Measurements from ENCODE around the gene TANC1. TPM values are rescaled to one million over a fixed set of nuclear protein-coding genes. Genes with fewer than 3 reads are reported as not detected.

The TANC1 gene
- polyA plus RNA-seq, 2 of the 4 experiments (the other 2 are of a cell fraction): 9.2 to 21.2 TPM

- FAIRE-seq (no peak), ATAC-seq (no peak), DNase-seq (ENCODE audit: low read depth in 1 of 2, low spot score in 1 of 2) (no peak)
- Histone ChIP-seq H3K27ac (no peak overlapping the region), H3K4me1 (no peaks in the 10 kb centered on the region), H3K9me3 (no peaks in the 10 kb centered on the region), H3K4me2 (no peak overlapping the region), H3K4me3 (no peak overlapping the region)
- ChIA-PET CTCF (interaction anchor here (1.6 kb wide), 1 partner anchor 9 kb away, joined by 5 read pairs; no protein-coding TSS in a partner anchor), POLR2A (no interaction called here)
- 95% methylated on average over 5 of the region's 8 CpGs for WGBS (ENCODE audit: missing lambda C conversion rate)
- TF ChIP-seq JUNB (IDR thresholded peaks at IDR 0.05) (no peak), CBX8 (IDR thresholded peaks at IDR 0.05) (no peak), ZNF302 (CRISPR knock-in tag; IDR thresholded peaks at IDR 0.05) (no peak), ATOH8 (CRISPR knock-in tag; IDR thresholded peaks at IDR 0.05; ENCODE audit: low read depth) (no peak), CHD2 (IDR thresholded peaks at IDR 0.05; ENCODE audit: low read length, partially characterized antibody) (no peak), CEBPB (IDR thresholded peaks at IDR 0.05) (peak in 1 of 2 experiments; percentile 57; a peak in 3 of 4 replicates), ZC3H11A (IDR thresholded peaks at IDR 0.05) (no peak)
Observed at GRCh38 chr2:159156834-159157233, 188.4 kb downstream of the TANC1 start.

GRCh38 chr2:159157361-159158209 lies 189.1 kb downstream of the TANC1 start:
- no peak for DNase-seq (ENCODE audit: low read depth in 1 of 2, low spot score in 1 of 2)
- ATAC-seq: no peak
- no peak overlapping the region for H3K27ac ChIP-seq
- ChIA-PET CTCF (interaction anchor here (1.6 kb wide), 1 partner anchor 9 kb away, joined by 5 read pairs; no protein-coding TSS in a partner anchor), POLR2A (no interaction called here)
- no peak overlapping the region for H3K4me2 ChIP-seq
- 93% methylated on average over 12 of the region's 12 CpGs for WGBS (ENCODE audit: missing lambda C conversion rate)
- H3K4me1 ChIP-seq: no peaks in the 10 kb centered on the region
- FAIRE-seq: no peak
- no peak overlapping the region for H3K4me3 ChIP-seq
- no peak for TF ChIP-seq KDM1A (IDR thresholded peaks at IDR 0.05; ENCODE audit: low read depth)
- TF ChIP-seq RFX5 (IDR thresholded peaks at IDR 0.05): no peak
- TF ChIP-seq MAZ (IDR thresholded peaks at IDR 0.05; ENCODE audit: borderline replicate concordance, low read depth, low read length): no peak
- no peak for TF ChIP-seq ELK1 (IDR thresholded peaks at IDR 0.05; ENCODE audit: low read depth, low read length)
- no peak for TF ChIP-seq TFCP2L1 (CRISPR knock-in tag; IDR thresholded peaks at IDR 0.05)
- TF ChIP-seq POLR2AphosphoS2 (conservative IDR thresholded peaks at IDR 0.05; ENCODE audit: low read length): no peak
- no peak for TF ChIP-seq ZFP36 (IDR thresholded peaks at IDR 0.05; ENCODE audit: borderline replicate concordance, partially characterized antibody)
- no peak for TF ChIP-seq POLR2A (IDR thresholded peaks at IDR 0.05; ENCODE audit: low read length)
- no peak for TF ChIP-seq PHF8 (IDR thresholded peaks at IDR 0.05; ENCODE audit: borderline replicate concordance, low read depth)
- no peak for TF ChIP-seq MYC (IDR thresholded peaks at IDR 0.05; ENCODE audit: borderline replicate concordance, low read length)
- no peak for TF ChIP-seq NPAS2 (CRISPR knock-in tag; IDR thresholded peaks at IDR 0.05; ENCODE audit: borderline replicate concordance)
- no peak for TF ChIP-seq NR3C1 (IDR thresholded peaks at IDR 0.05)
- TF ChIP-seq CHD4 (IDR thresholded peaks at IDR 0.05; ENCODE audit: borderline replicate concordance): no peak
- TF ChIP-seq EP300 (IDR thresholded peaks at IDR 0.05): no peak
- TF ChIP-seq KDM5A (IDR thresholded peaks at IDR 0.05): no peak
- no peak for TF ChIP-seq PBX3 (IDR thresholded peaks at IDR 0.05)
- no peak for TF ChIP-seq ZSCAN20 (CRISPR knock-in tag; IDR thresholded peaks at IDR 0.05)
- no peak for TF ChIP-seq FOSL2 (IDR thresholded peaks at IDR 0.05)
- TF ChIP-seq FOSL2 (CRISPR knock-in tag; IDR thresholded peaks at IDR 0.05): no peak
- no peaks in the 10 kb centered on the region for H3K9me3 ChIP-seq

All from A549 (cell line).